TTC549 (cell line): ENCODE measurements around the gene PCDHGB3.

Experiments used
- FAIRE-seq: peaks from 2 replicates; lab custom pipeline; 2012; peaks lifted over from hg19 to GRCh38; lab: Jason Lieb, UNC

PCDHGB3 gene

GRCh38 chr5:141421489-141421855 is 51.4 kb downstream of the PCDHGB3 start:
- FAIRE-seq = no peak
